ENCODE results near the gene OR51V1. TPM values are rescaled to one million over a fixed set of nuclear protein-coding genes. Genes with fewer than 3 reads are reported as not detected.

Gene OR51V1
- total RNA-seq, 1 donor from 2014 or later, result not detected

- DNase-seq (ENCODE audit: low spot score), result no peak
- intact Hi-C loops (cut with DNase I), result no loop called here
Observed at GRCh38 chr11:5232821-5233220, 32.3 kb upstream of the OR51V1 start.

DNA sequence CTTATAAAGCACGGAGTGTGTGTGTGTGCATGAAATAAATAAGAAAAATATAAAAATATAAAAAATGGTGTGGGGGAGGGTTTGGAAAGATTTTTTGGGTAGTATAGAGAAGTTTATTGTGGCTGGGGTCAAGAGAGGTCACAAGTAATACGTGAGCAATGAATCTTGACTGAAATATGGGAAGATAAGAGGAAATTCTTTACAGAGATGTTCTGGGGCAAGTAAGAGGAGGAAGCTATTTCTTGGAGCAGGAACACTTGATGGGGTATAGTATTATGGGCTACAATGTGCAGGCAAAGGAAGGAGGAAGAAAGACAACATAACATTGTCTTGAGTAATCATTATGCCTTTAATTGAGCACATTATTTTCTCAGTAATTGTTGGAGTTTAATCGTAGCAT is 31.7 kb upstream of the OR51V1 start:
- intact Hi-C loops (cut with DNase I), result no loop called here
- DNase-seq (ENCODE audit: low spot score), result no peak

DNA sequence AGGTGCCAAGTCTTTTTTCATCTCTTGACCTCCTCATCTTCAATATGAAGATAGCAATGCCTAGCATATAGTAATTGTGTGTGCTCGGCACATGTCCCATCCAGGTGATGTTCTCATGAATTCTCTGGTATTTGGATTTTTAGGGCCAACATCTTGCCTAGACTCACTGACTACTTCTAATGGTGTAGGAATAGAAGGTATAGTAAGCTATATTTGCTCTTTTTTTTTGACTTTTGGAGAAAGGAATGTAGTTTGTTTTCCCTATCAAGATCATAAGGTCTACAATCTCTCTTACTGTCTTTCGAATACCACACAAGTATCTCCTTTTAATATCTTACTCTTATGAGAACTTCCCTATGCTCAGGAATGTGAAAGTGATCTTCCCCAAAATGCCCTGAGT is 30.6 kb upstream of the OR51V1 start:
- no peak for DNase-seq (ENCODE audit: low spot score)
- intact Hi-C loops (cut with DNase I), result no loop called here

DNA sequence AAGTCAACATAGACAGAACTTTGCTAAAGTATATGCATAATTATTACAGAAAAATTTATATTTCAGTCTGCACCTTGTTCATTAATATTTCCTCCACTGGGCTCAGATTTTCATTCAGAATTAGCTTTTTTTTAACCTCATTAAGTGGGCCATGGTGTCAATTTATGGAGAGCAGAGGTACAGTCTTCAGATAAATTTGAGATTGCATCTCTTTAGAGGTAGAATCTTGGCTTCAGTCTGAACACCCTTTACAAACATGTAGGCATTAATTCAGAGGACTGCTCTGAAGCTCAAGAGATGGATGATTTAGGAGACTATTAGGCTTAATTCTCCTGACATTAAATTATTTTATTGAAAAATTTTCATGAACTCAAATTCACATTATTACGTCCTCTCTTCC is 29.8 kb upstream of the OR51V1 start:
- DNase-seq (ENCODE audit: low spot score), result no peak
- intact Hi-C loops (cut with DNase I), result no loop called here

- no peak for DNase-seq (ENCODE audit: low spot score)
- intact Hi-C loops (cut with DNase I), result no loop called here
Observed at GRCh38 chr11:5229796-5230195, 29.3 kb upstream of the OR51V1 start.

DNA sequence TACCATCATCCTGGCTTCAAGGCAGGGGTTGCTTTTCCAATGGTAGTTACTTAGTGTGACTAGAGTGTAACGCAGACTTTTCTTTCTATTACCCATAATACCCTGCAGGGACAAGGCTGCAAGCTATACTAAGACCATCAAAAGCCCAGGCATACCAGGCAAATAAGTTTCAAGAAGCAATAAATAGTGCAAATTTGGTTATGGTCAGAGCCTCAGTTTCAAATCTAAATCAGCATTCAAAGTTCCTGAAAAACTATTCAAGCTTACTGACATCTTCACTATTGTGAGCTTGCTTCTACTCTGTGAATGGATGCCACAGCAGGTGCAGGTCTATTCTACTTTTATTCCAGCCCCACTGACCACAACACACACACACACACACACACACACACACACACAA is 28.9 kb upstream of the OR51V1 start:
- intact Hi-C loops (cut with DNase I), result no loop called here
- DNase-seq (ENCODE audit: low spot score), result no peak

GRCh38 chr11:5228124-5228523 is 27.6 kb upstream of the OR51V1 start:
- DNase-seq (ENCODE audit: low spot score), result no peak
- intact Hi-C loops (cut with DNase I), result no loop called here

DNA sequence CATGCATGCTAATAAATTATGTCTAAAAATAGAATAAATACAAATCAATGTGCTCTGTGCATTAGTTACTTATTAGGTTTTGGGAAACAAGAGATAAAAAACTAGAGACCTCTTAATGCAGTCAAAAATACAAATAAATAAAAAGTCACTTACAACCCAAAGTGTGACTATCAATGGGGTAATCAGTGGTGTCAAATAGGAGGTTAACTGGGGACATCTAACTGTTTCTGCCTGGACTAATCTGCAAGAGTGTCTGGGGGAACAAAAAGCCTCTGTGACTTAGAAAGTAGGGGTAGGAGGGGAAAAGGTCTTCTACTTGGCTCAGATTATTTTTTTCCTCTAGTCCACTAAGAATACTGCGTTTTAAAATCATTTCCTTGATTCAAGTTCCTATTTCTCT is 27.2 kb upstream of the OR51V1 start:
- intact Hi-C loops (cut with DNase I), result no loop called here
- DNase-seq (ENCODE audit: low spot score), result no peak

- intact Hi-C loops (cut with DNase I), result no loop called here
- no peak for DNase-seq (ENCODE audit: low spot score)
Observed at GRCh38 chr11:5226732-5227310, 26.3 kb upstream of the OR51V1 start, which contains the start of gene HBB. Gene HBB (minus strand): TSS chr11:5227071. CDS start chr11:5227021, 50 bp downstream.

DNA sequence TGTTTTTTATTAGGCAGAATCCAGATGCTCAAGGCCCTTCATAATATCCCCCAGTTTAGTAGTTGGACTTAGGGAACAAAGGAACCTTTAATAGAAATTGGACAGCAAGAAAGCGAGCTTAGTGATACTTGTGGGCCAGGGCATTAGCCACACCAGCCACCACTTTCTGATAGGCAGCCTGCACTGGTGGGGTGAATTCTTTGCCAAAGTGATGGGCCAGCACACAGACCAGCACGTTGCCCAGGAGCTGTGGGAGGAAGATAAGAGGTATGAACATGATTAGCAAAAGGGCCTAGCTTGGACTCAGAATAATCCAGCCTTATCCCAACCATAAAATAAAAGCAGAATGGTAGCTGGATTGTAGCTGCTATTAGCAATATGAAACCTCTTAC is 25.0 kb upstream of the OR51V1 start:
- no peak for DNase-seq (ENCODE audit: low spot score)
- intact Hi-C loops (cut with DNase I), result no loop called here

DNA sequence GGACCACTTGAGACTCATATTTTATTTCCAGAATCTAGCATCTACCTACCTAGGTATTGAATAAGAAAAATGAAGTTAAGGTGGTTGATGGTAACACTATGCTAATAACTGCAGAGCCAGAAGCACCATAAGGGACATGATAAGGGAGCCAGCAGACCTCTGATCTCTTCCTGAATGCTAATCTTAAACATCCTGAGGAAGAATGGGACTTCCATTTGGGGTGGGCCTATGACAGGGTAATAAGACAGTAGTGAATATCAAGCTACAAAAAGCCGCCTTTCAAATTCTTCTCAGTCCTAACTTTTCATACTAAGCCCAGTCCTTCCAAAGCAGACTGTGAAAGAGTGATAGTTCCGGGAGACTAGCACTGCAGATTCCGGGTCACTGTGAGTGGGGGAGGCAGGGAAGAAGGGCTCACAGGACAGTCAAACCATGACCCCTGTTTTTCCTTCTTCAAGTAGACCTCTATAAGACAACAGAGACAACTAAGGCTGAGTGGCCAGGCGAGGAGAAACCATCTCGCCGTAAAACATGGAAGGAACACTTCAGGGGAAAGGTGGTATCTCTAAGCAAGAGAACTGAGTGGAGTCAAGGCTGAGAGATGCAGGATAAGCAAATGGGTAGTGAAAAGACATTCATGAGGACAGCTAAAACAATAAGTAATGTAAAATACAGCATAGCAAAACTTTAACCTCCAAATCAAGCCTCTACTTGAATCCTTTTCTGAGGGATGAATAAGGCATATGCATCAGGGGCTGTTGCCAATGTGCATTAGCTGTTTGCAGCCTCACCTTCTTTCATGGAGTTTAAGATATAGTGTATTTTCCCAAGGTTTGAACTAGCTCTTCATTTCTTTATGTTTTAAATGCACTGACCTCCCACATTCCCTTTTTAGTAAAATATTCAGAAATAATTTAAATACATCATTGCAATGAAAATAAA is 24.3 kb upstream of the OR51V1 start:
- intact Hi-C loops (cut with DNase I), result no loop called here
- DNase-seq (ENCODE audit: low spot score), result no peak

GRCh38 chr11:5223686-5224085 is 23.2 kb upstream of the OR51V1 start:
- intact Hi-C loops (cut with DNase I), result no loop called here
- DNase-seq (ENCODE audit: low spot score), result no peak

DNA sequence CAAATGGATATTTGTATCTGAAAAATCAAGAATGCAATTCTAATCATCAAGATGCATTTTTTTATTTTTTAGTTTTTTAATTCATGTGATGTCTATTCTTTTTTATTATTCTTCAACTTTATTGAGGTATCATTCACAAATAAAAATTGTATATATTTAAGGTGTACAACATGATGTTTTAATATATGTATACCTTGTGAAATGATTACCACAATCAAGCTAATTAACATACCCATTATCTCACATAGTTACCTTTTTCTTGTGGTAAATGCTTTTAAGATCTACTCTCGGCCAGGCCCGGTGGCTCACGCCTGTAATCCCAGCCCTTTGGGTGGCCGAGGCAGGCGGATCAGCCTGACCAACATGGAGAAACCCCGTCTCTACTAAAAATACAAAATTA is 22.7 kb upstream of the OR51V1 start:
- intact Hi-C loops (cut with DNase I), result no loop called here
- no peak for DNase-seq (ENCODE audit: low spot score)

- intact Hi-C loops (cut with DNase I), result no loop called here
- DNase-seq (ENCODE audit: low spot score), result no peak
Observed at GRCh38 chr11:5210376-5210885, 9.9 kb upstream of the OR51V1 start.

GRCh38 chr11:5204787-5205186 is 4.3 kb upstream of the OR51V1 start:
- no peak for DNase-seq (ENCODE audit: low spot score)
- intact Hi-C loops (cut with DNase I), result loop anchor here (2.0 kb wide), 1 partner anchor 176 kb away; no protein-coding TSS in a partner anchor

DNA sequence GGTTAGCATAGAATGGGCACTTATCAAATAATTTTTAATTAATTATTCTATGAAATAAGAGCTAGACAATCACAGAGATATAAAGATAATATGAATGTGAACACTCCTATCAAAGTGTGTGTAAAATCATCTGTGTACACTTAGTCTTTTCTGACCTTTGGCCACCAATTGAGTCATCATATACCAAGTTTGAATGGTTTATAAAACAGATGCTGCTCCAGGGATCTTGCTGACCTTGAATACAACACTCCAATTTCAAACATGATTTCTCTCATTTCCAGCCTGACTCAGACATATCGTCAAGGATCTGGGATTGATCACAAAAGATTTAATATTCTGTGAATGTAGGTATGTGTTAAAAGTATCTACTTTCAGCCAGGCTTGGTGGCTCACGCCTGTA is 2.9 kb upstream of the OR51V1 start:
- DNase-seq (ENCODE audit: low spot score), result no peak
- intact Hi-C loops (cut with DNase I), result no loop called here

DNA sequence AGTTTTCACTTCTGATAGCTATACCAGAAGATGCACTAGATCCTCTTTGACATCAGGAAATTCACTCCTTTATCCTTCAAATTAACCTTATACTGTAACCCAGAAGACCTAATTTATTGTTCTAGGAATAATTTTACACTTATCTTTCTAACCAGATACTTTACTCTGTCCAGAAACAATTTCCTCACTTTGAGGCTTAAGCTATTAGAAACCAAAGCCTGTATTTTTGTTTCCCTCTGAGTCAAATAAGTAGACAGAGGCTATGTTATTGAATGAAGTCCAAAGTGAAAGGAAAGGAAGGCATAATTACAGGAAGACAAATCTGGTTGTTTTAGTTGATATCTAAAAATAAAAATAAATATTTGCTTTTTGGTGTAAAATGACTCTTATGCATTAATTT is 2.2 kb downstream of the OR51V1 start:
- intact Hi-C loops (cut with DNase I), result no loop called here
- DNase-seq (ENCODE audit: low spot score), result no peak

DNA sequence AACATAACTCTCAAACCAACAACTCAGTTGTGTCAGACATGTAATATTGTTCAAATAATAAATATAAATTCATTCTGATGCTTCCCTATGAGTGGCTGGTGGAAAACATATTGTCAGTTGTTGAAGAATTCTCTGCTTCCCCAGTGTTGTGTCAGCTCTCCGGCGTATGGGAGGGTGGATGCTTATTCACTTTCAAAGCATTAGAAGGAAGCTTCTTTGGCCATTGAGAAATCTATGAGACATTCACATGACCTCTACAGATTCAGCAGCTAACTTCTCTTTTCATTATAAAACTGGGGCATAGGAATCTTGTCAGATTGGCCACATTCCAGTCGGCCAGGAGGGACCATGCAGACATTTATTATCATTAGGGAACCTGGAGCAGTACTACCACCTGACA is 2.9 kb downstream of the OR51V1 start:
- DNase-seq (ENCODE audit: low spot score), result no peak
- intact Hi-C loops (cut with DNase I), result no loop called here

GRCh38 chr11:5196731-5197130 is 3.8 kb downstream of the OR51V1 start:
- DNase-seq (ENCODE audit: low spot score), result no peak
- intact Hi-C loops (cut with DNase I), result no loop called here

DNA sequence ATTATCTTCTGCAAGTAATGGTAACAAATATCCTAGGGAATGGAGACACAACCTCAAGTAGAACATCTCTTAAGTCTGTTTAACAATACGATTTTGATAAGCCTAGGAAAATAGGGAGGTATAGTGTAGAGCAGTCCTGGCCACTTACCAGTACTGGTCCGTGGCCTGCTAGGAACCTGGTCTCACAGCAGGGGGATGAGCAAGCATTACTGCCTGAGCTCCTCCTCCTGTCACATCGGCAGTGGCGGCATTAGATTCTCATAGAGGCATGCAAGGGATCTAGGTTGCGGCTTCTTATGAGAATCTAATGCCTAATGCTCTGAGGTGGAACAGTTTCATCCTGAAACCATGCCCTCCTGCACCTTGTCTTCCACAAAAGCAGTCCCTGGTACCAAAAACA is 4.4 kb downstream of the OR51V1 start:
- intact Hi-C loops (cut with DNase I), result no loop called here
- DNase-seq (ENCODE audit: low spot score), result no peak

DNA sequence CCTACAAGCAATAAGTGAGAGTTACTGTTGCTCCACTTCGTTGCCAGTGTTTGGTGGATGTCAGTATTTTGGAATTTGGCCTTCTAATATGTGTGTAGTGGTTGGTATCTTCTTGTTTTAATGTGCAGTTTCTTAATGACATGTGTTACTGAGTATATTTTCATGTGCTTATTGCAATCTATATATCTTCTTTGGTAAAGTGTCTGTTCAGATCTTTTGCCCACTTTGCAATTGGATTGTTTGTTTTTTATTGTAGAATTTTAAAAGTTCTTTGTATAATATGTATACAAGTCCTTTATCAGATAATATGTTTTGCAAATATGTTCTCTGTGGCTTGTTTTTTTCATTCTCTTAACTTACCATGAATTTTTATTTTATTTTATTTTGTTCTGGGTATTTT is 7.7 kb downstream of the OR51V1 start:
- intact Hi-C loops (cut with DNase I), result no loop called here
- DNase-seq (ENCODE audit: low spot score), result no peak

Data from cardiac septum (tissue), 1 donor.